K562 (cell line): ENCODE results near the gene CLCC1. TPM values are rescaled to one million over a fixed set of nuclear protein-coding genes. Genes with fewer than 3 reads are reported as not detected.

Source experiments
- ATAC-seq: fragments of 200-7000 bp; cut with Tn5 transposase; 3 replicates; pipeline ENCODE4 v1.9.1; 2020; ENCODE audit warnings: moderate library complexity
- BruUV-seq: library from RNA; stranded (reverse); fragments of 400-500 nt; replicated peaks from 2 replicates; lab custom pipeline; 2021; lab: Mats Ljungman, UMichigan
- CTCF ChIA-PET: fragments of 300-600 bp; formaldehyde crosslinking; extraction: SDS; loops from one replicate; lab custom pipeline; 2021; ENCODE audit warnings: low intra/inter-chr PET ratio; lab: Yijun Ruan, JAX
- POLR2A ChIA-PET: fragments of 300-600, 350-650 bp; sonication (Branson Sonifier 250); formaldehyde crosslinking; extraction: SDS; loops from one replicate; lab custom pipeline; 2021; ENCODE audit warnings: antibody characterized with exemption, inconsistent platforms; lab: Yijun Ruan, JAX
- DNase-seq, 4 experiments: peaks; one replicate each; pipeline versions ENCODE4 v3.0.0 to v3.0.0-alpha.2; 2011 to 2018; ENCODE audit warnings: low spot score in 3 of 4, mixed read lengths in 3 of 4; ENCODE audit errors: extremely low read depth in 1 of 4
- FAIRE-seq: peaks from 2 replicates; lab custom pipeline; 2011; peaks lifted over from hg19 to GRCh38; lab: Jason Lieb, UNC
- H2AFZ ChIP-seq: 2 replicates; pipeline ENCODE4 v1.6.0; 2011; ENCODE audit warnings: low read depth, low read length, control low read depth, inconsistent platforms
- H3K27ac ChIP-seq: fragments of 200-600 bp; 3 replicates; pipeline ENCODE4 v1.8.0; 2011; ENCODE audit warnings: low read depth, mild to moderate bottlenecking, control low read depth, inconsistent platforms, low read length, moderate library complexity, mixed read lengths; ENCODE audit errors: extremely low read depth
- H3K27me3 ChIP-seq, 2 experiments: fragments of 300-600 bp in 1 of 2; 2 replicates in 1 of 2; 3 replicates in 1 of 2; pipeline versions ENCODE4 v1.6.0 to v1.8.0; 2011; ENCODE audit warnings: inconsistent platforms in 2 of 2, low read length in 2 of 2, mild to moderate bottlenecking in 1 of 2, mixed read lengths in 1 of 2, moderate library complexity in 1 of 2; ENCODE audit not compliant: control insufficient read depth in 2 of 2, insufficient read depth in 2 of 2
- H3K36me3 ChIP-seq: fragments of 300-600 bp; 3 replicates; pipeline ENCODE4 v1.8.0; 2011; ENCODE audit warnings: mild to moderate bottlenecking, low read length, inconsistent platforms; ENCODE audit not compliant: control insufficient read depth, insufficient read depth
- H3K4me1 ChIP-seq, 2 experiments: fragments of 200-600 bp in 1 of 2; replicated peaks in 1 of 2; 2 replicates in 1 of 2; 3 replicates in 1 of 2; pipeline versions ENCODE4 v1.5.1 to v1.8.0; 2011; ENCODE audit warnings: inconsistent platforms in 2 of 2, low read length in 2 of 2, mild to moderate bottlenecking in 1 of 2, mixed read lengths in 1 of 2, moderate library complexity in 1 of 2; ENCODE audit not compliant: control insufficient read depth in 2 of 2, insufficient read depth in 2 of 2
- H3K4me2 ChIP-seq: 2 replicates; pipeline ENCODE4 v1.6.1; 2011; ENCODE audit warnings: low read length, control low read depth, inconsistent platforms, mixed read lengths; ENCODE audit not compliant: insufficient read depth
- H3K4me3 ChIP-seq: fragments of 200-600 bp; sonication (generic), shearing (Covaris generic); 2 replicates; pipeline ENCODE4 v1.5.1; 2016; ENCODE audit warnings: control low read depth, inconsistent platforms
- H3K79me2 ChIP-seq: fragments of 200-600 bp; 3 replicates; pipeline ENCODE4 v1.8.0; 2011; ENCODE audit warnings: low read length, inconsistent platforms; ENCODE audit not compliant: control insufficient read depth, insufficient read depth
- H3K9ac ChIP-seq, 2 experiments: 2 replicates each; pipeline versions ENCODE4 v1.6.0 to v1.6.1; 2011; ENCODE audit warnings: low read depth in 2 of 2, low read length in 2 of 2, control low read depth in 1 of 2, inconsistent platforms in 1 of 2, mild to moderate bottlenecking in 1 of 2, mixed read lengths in 1 of 2; ENCODE audit not compliant: insufficient read depth in 1 of 2
- H3K9me1 ChIP-seq: one replicate; pipeline ENCODE4 v1.6.0; 2011; ENCODE audit warnings: inconsistent platforms, mild to moderate bottlenecking, low read length, moderate library complexity; ENCODE audit not compliant: control insufficient read depth, insufficient read depth
- H3K9me3 ChIP-seq: replicated peaks from 2 replicates; pipeline ENCODE4 v1.5.1; 2011; ENCODE audit warnings: low read depth, low read length, inconsistent platforms; ENCODE audit not compliant: control insufficient read depth, insufficient read depth
- H4K20me1 ChIP-seq: replicated peaks from 2 replicates; pipeline ENCODE4 v1.6.1; 2011; ENCODE audit warnings: low read length, inconsistent platforms, mixed read lengths; ENCODE audit not compliant: control insufficient read depth, insufficient read depth
- CEBPB ChIP-seq: fragments of 450-650 bp; IDR thresholded peaks from 2 replicates; pipeline ENCODE4 v1.6.1; 2016; ENCODE audit warnings: missing genetic modification characterization, missing compliant biosample characterization
- ETS2 ChIP-seq: IDR thresholded peaks from 2 replicates; pipeline ENCODE4 v1.6.1; 2016; ENCODE audit warnings: borderline replicate concordance, missing genetic modification characterization, mild to moderate bottlenecking, moderate library complexity, missing compliant biosample characterization; ENCODE audit not compliant: poor library complexity, severe bottlenecking
- ETV1 ChIP-seq: fragments of 450-650 bp; conservative IDR thresholded peaks from 2 replicates; pipeline ENCODE4 v1.6.1; 2016; ENCODE audit warnings: missing genetic modification characterization, control low read depth, low read depth, missing compliant biosample characterization
- FOXA3 ChIP-seq, 2 experiments: fragments of 450-650 bp in 1 of 2; sonication (generic) in 1 of 2; formaldehyde crosslinking; IDR thresholded peaks in 1 of 2; conservative IDR thresholded peaks in 1 of 2; 2 replicates each; pipeline versions ENCODE4 v1.4.0 to v1.8.0; 2020 to 2022; ENCODE audit warnings: mild to moderate bottlenecking in 2 of 2, missing genetic modification reagents in 1 of 2
- GABPB2 ChIP-seq: fragments of 250-450 bp; sonication (Bioruptor Pico); conservative IDR thresholded peaks from 2 replicates; pipeline ENCODE4 v1.5.1; 2021; ENCODE audit warnings: mild to moderate bottlenecking
- GATAD2A ChIP-seq: fragments of 450-650 bp; IDR thresholded peaks from 2 replicates; pipeline ENCODE4 v1.6.1; 2017
- HNRNPH1 ChIP-seq: fragments of 200-400 bp; formaldehyde crosslinking; optimal IDR thresholded peaks from 2 replicates; pipeline ENCODE3; 2017; ENCODE audit warnings: low read depth, mild to moderate bottlenecking, low read length, moderate library complexity
- MTF1 ChIP-seq: fragments of 250-450 bp; sonication (Bioruptor Pico); IDR thresholded peaks from 2 replicates; pipeline ENCODE4 v1.9.0; 2021; ENCODE audit warnings: moderate library complexity, mild to moderate bottlenecking, inconsistent platforms, borderline replicate concordance
- NR2F6 ChIP-seq: fragments of 450-650 bp; formaldehyde crosslinking; IDR thresholded peaks from 2 replicates; pipeline ENCODE4 v1.4.0; 2020; ENCODE audit warnings: mild to moderate bottlenecking
- PPARD ChIP-seq: fragments of 250-450 bp; sonication (Bioruptor Pico); IDR thresholded peaks from 2 replicates; pipeline ENCODE4 v1.8.0; 2022; ENCODE audit warnings: inconsistent platforms, mild to moderate bottlenecking, moderate library complexity
- SP1 ChIP-seq: sonication (generic); formaldehyde crosslinking; IDR thresholded peaks from 2 replicates; pipeline ENCODE4 v1.8.1; 2022; ENCODE audit warnings: mild to moderate bottlenecking, missing genetic modification reagents
- TOE1 ChIP-seq, 2 experiments: fragments of 450-650 bp in 1 of 2; sonication (generic) in 1 of 2; formaldehyde crosslinking in 1 of 2; IDR thresholded peaks; 2 replicates each; pipeline versions ENCODE4 v1.7.1 to v1.8.0; 2016 to 2022; ENCODE audit warnings: borderline replicate concordance in 2 of 2, mild to moderate bottlenecking in 2 of 2, antibody characterized with exemption in 1 of 2, inconsistent platforms in 1 of 2, low read depth in 1 of 2, missing genetic modification reagents in 1 of 2, moderate library complexity in 1 of 2
- ZNF274 ChIP-seq: IDR thresholded peaks from 2 replicates; pipeline ENCODE4 v1.6.1; 2011; ENCODE audit warnings: low read depth, mild to moderate bottlenecking, low read length, moderate library complexity, borderline replicate concordance
- WGBS: fragments of 100-300 bp; shearing (Covaris generic); methylation state at CpG from one replicate; pipeline ENCODE4 v1.1.6; 2016; ENCODE audit warnings: low coverage, mixed read lengths; ENCODE audit not compliant: insufficient coverage; ENCODE audit errors: missing lambda C conversion rate; 5-methylcytosine and 5-hydroxymethylcytosine counted together
- in situ Hi-C: fragments of 300-500 bp; cut with MboI; formaldehyde crosslinking; loops from 4 replicates; pipeline ENCODE4 v1.15.0; 2018; ENCODE audit warnings: inconsistent platforms, mixed read lengths
- intact Hi-C: fragments of 100-400 bp; cut with micrococcal nuclease; formaldehyde crosslinking; loops from 2 replicates; pipeline ENCODE4 v1.14.2; 2022
- polyA plus RNA-seq, 8 experiments: library from polyadenylated mRNA; depleted of rRNA in 4 of 8; stranded (reverse) in 5 of 8; unstranded in 3 of 8; fragments of >200 nt; fragmentation: Nextera tagmentation in 2 of 8; fragmentation: Illumina TruSeq in 1 of 8; extraction: Ambion mirVana in 2 of 8; extraction: Trizol in 1 of 8; gene quantifications; 2 replicates each; pipeline versions ENCODE4 v1.2.1 to v1.2.3, GENCODE V29; 2011 to 2014; ENCODE audit warnings: inconsistent platforms in 1 of 8, missing spikeins in 1 of 8
- total RNA-seq, 7 experiments: library from RNA; depleted of rRNA in 6 of 7; stranded (reverse); fragments of >200 nt in 6 of 7; fragmentation: Illumina TruSeq in 2 of 7; extraction: Trizol in 2 of 7; gene quantifications; 2 replicates each; pipeline versions ENCODE4 v1.2.1 to v1.2.3, GENCODE V29; 2011 to 2021; ENCODE audit warnings: low replicate concordance in 1 of 7
- TF ChIP-seq, protein P1 (sequence below): fragments of 450-650 bp; formaldehyde crosslinking; IDR thresholded peaks from 2 replicates; pipeline ENCODE4 v1.4.0; 2022; ENCODE audit warnings: missing genetic modification characterization
- TF ChIP-seq, protein P2 (sequence below), 2 experiments: fragments of 450-650 bp; IDR thresholded peaks; 2 replicates each; pipeline ENCODE4 v1.6.1; 2016
- TF ChIP-seq, protein P3 (sequence below): fragments of 450-650 bp; formaldehyde crosslinking; conservative IDR thresholded peaks from 2 replicates; pipeline ENCODE4 v1.4.0; 2022; ENCODE audit warnings: mild to moderate bottlenecking, missing genetic modification characterization

Gene CLCC1
- total and polyA plus RNA-seq, 9 of the 15 experiments (the other 6 are each of a cell fraction or from before 2014, with no cell fraction given), result 28.8 to 63.4 (median 40.4) TPM

DNA sequence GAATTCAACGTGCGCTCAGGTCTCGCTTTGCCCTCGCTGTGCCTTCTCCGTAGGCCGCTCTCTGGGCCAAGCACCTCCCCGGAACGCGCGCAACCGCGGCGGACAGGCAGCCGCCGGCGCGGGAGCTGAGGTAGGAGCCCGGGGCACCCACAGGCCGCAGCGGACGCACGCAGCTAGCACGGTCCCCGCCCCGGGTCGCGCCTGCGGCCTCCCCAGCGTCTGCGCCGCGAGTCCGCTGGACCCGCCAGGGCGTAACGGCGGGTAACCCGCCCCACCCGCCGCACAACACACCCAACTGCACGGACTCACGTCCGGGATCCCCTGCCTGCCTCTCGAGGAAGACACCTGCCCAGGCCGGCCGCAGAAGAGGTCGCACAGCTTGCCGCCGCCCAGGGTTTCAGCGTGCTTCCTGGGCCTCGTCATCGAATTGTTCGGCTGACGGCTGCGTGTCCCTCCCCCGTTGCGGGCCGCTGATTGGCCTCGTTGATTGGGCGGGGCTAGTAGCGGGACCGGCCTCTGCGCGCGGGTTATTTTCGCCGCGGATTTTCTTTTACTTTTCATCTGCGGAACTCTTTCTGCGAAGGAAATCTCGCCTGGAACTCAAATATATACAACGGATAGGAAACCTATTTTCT, at the start of gene CLCC1 (continued):
- TF ChIP-seq, protein P1, sequence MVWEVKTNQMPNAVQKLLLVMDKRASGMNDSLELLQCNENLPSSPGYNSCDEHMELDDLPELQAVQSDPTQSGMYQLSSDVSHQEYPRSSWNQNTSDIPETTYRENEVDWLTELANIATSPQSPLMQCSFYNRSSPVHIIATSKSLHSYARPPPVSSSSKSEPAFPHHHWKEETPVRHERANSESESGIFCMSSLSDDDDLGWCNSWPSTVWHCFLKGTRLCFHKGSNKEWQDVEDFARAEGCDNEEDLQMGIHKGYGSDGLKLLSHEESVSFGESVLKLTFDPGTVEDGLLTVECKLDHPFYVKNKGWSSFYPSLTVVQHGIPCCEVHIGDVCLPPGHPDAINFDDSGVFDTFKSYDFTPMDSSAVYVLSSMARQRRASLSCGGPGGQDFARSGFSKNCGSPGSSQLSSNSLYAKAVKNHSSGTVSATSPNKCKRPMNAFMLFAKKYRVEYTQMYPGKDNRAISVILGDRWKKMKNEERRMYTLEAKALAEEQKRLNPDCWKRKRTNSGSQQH (CRISPR knock-in tag), result peak; percentile 25; the same call in 1 of the 2 replicates
- TF ChIP-seq ZNF274 (peak; percentile 60; the same call in 1 of the 2 replicates), ETV1 (tag) (no peak), FOXA3 (CRISPR knock-in tag; conservative IDR thresholded peaks at IDR 0.05 in 1 of 2, IDR thresholded peaks at IDR 0.05 in 1 of 2) (peak in 1 of 2 experiments; percentile 27; a peak in 2 of 4 replicates), GABPB2 (0 out of 2 replicates have a peak, but pooled peaks have one; percentile 54)

DNA sequence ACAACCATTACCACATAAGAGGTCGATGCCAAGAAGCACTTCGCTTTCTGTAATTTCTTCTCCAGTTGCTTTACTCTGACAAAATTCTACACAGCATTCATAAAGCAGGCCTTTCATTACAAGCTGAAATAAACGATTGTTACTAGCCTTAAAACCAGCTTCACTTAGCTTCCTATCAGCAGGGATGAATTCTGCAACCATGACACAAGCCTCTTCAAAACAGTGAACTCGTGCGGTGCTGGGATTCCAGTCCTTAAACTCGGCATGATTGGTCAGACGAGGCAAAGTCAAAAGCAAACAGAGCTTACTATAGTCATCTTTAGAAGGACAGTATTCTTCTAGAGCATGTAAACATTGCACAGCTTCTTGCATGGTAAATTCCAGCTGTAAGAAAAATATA, 48.1 kb upstream of the CLCC1 start:
- peaks cover 23% of the 10 kb centered on the region for H3K36me3 ChIP-seq
- DNase-seq (no peak), ATAC-seq (no peak), FAIRE-seq (no peak)
- WGBS, result 58% methylated on average over 7 of the region's 7 CpGs
- no peaks in the 10 kb centered on the region for H4K20me1 ChIP-seq
- in situ Hi-C loops, result no loop called here
- H3K27ac ChIP-seq, result no peak overlapping the region
- H3K4me2 ChIP-seq, result no peak overlapping the region
- no TSS peak for BruUV-seq
- H3K27me3 ChIP-seq, result no peaks in the 10 kb centered on the region
- ChIA-PET CTCF (no interaction called here), POLR2A (interaction anchor here (1.1 to 2.2 kb wide), 6 partner anchors 9 to 92 kb away, joined by 3 to 7 read pairs (median 4); no protein-coding TSS in a partner anchor)
- intact Hi-C loops, result no loop called here
- H3K9me3 ChIP-seq, result no peaks in the 10 kb centered on the region
- no peaks in the 10 kb centered on the region for H3K79me2 ChIP-seq
- H3K4me1 ChIP-seq, result no peaks in the 10 kb centered on the region
- H3K4me3 ChIP-seq, result no peak overlapping the region
- H3K9me1 ChIP-seq, result no peaks in the 10 kb centered on the region
- H2AFZ ChIP-seq, result no peak overlapping the region
- no peak overlapping the region for H3K9ac ChIP-seq
- TF ChIP-seq CEBPB (tag), result no peak
- no peak for TF ChIP-seq PPARD
- no peak for TF ChIP-seq TOE1 (IDR thresholded peaks at IDR 0.05; ENCODE audit: borderline replicate concordance)
- TF ChIP-seq TOE1 (CRISPR knock-in tag; IDR thresholded peaks at IDR 0.05; ENCODE audit: borderline replicate concordance, low read depth), result no peak
- TF ChIP-seq NR2F6 (CRISPR knock-in tag), result no peak
- TF ChIP-seq ETS2, result no peak
- TF ChIP-seq, protein P2, sequence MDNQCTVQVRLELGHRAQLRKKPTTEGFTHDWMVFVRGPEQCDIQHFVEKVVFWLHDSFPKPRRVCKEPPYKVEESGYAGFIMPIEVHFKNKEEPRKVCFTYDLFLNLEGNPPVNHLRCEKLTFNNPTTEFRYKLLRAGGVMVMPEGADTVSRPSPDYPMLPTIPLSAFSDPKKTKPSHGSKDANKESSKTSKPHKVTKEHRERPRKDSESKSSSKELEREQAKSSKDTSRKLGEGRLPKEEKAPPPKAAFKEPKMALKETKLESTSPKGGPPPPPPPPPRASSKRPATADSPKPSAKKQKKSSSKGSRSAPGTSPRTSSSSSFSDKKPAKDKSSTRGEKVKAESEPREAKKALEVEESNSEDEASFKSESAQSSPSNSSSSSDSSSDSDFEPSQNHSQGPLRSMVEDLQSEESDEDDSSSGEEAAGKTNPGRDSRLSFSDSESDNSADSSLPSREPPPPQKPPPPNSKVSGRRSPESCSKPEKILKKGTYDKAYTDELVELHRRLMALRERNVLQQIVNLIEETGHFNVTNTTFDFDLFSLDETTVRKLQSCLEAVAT (IDR thresholded peaks at IDR 0.05), result no peak
- TF ChIP-seq MTF1 (CRISPR knock-in tag), result no peak
- no peak for TF ChIP-seq GATAD2A
- TF ChIP-seq HNRNPH1, result no peak
- TF ChIP-seq SP1 (CRISPR knock-in tag), result no peak
- TF ChIP-seq, protein P3, sequence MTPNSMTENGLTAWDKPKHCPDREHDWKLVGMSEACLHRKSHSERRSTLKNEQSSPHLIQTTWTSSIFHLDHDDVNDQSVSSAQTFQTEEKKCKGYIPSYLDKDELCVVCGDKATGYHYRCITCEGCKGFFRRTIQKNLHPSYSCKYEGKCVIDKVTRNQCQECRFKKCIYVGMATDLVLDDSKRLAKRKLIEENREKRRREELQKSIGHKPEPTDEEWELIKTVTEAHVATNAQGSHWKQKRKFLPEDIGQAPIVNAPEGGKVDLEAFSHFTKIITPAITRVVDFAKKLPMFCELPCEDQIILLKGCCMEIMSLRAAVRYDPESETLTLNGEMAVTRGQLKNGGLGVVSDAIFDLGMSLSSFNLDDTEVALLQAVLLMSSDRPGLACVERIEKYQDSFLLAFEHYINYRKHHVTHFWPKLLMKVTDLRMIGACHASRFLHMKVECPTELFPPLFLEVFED (CRISPR knock-in tag), result no peak
